IMR-90 (cell line): ENCODE data around the gene KLF7.

Experiments used
- CEBPB ChIP-seq: IDR thresholded peaks from 2 replicates; pipeline ENCODE4 v1.6.1; 2012; ENCODE audit warnings: low read depth, low read length, improper control_type of control experiment
- MAFK ChIP-seq: IDR thresholded peaks from 2 replicates; pipeline ENCODE4 v1.6.1; 2012; ENCODE audit warnings: low read depth, low read length, improper control_type of control experiment
- NFE2L2 ChIP-seq: fragments of 150-350 bp; IDR thresholded peaks from 2 replicates; pipeline ENCODE4 v1.6.1; 2016; ENCODE audit warnings: low read depth, mild to moderate bottlenecking, low read length
- POLR2A ChIP-seq: IDR thresholded peaks from 2 replicates; pipeline ENCODE4 v1.6.1; 2012; ENCODE audit warnings: mild to moderate bottlenecking, low read depth, low read length
- RAD21 ChIP-seq: IDR thresholded peaks from 2 replicates; pipeline ENCODE4 v1.6.1; 2012; ENCODE audit warnings: low read length, improper control_type of control experiment
- RCOR1 ChIP-seq: IDR thresholded peaks from 2 replicates; pipeline ENCODE4 v1.6.1; 2012; ENCODE audit warnings: mild to moderate bottlenecking, low read length, improper control_type of control experiment; ENCODE audit not compliant: insufficient replicate concordance
- SMC3 ChIP-seq: fragments of 150-350 bp; IDR thresholded peaks from 2 replicates; pipeline ENCODE4 v1.6.1; 2016; ENCODE audit warnings: low read depth, mild to moderate bottlenecking, antibody characterized with exemption, low read length, moderate library complexity
- TF ChIP-seq, protein P1 (sequence below): conservative IDR thresholded peaks from 2 replicates; pipeline ENCODE4 v1.5.1; 2012; ENCODE audit warnings: mild to moderate bottlenecking, low read depth, low read length, improper control_type of control experiment

DNA sequence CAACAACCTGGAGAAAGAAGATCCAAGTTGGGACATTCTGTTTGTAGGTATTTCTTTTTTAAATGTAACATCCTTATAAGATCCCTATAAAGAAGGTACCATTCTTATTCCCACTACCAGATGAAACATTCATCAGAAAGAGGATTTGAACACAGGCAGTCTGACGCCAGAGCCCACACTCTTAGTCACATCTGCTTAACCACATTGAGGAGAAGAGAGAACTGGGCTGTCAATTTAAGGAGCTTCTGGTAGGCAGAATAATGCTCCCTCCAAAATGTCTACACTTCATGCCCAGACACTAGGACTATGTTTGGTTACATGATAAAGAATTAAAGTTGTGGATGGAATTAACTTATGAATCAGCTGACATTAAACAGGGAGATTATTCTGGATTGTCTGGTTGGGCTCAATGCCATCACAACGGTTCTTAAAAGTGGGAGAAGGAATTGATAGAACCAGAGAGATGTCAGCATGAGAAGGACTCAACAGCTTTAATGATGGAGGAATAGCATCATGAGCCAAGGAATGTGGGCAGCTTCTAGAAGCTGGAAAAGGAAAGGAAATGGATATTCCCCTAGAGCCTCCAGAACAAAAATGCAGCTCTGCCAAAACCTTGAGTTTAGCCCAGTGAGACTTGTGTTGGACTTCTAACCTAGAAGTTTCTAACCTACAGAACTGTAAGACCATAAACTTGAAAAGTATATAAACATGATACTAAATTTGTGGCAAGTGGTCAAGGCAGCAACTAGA is 82.2 kb downstream of the KLF7 start:
- TF ChIP-seq POLR2A (no peak), RCOR1 (no peak), RAD21 (no peak), MAFK (no peak), NFE2L2 (no peak), SMC3 (no peak), CEBPB (no peak)
- TF ChIP-seq, protein P1, sequence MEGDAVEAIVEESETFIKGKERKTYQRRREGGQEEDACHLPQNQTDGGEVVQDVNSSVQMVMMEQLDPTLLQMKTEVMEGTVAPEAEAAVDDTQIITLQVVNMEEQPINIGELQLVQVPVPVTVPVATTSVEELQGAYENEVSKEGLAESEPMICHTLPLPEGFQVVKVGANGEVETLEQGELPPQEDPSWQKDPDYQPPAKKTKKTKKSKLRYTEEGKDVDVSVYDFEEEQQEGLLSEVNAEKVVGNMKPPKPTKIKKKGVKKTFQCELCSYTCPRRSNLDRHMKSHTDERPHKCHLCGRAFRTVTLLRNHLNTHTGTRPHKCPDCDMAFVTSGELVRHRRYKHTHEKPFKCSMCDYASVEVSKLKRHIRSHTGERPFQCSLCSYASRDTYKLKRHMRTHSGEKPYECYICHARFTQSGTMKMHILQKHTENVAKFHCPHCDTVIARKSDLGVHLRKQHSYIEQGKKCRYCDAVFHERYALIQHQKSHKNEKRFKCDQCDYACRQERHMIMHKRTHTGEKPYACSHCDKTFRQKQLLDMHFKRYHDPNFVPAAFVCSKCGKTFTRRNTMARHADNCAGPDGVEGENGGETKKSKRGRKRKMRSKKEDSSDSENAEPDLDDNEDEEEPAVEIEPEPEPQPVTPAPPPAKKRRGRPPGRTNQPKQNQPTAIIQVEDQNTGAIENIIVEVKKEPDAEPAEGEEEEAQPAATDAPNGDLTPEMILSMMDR = no peak
